Activated gamma-delta T cell (primary cell): ENCODE measurements around the gene TFAP2B.

ENCODE experiments used
- DNase-seq: peaks from one replicate; lab custom pipeline; 2025; lab: John Stamatoyannopoulos, UW
- total RNA-seq, 2 donors: gene quantifications; one replicate each; lab custom pipeline; 2026; lab: John Stamatoyannopoulos, UW

Gene TFAP2B
- 0 to 0.04 reads per million in 2 donors for total RNA-seq

GRCh38 chr6:50818673-50819072, at the start of gene TFAP2B:
Gene TFAP2B (plus strand): TSS chr6:50818871. CDS start chr6:50818892, 21 bp downstream.
- DNase-seq, result no peak

- no peak for DNase-seq
Observed at GRCh38 chr6:50778696-50779095, 40.0 kb upstream of the TFAP2B start.

GRCh38 chr6:50780382-50780781, 38.3 kb upstream of the TFAP2B start:
- no peak for DNase-seq

GRCh38 chr6:50785921-50786320, 32.8 kb upstream of the TFAP2B start:
- no peak for DNase-seq

- DNase-seq, result no peak
Observed at GRCh38 chr6:50791900-50792508, 26.7 kb upstream of the TFAP2B start.

GRCh38 chr6:50792771-50793170, 25.9 kb upstream of the TFAP2B start:
- no peak for DNase-seq

- DNase-seq, result no peak
Observed at GRCh38 chr6:50795574-50795973, 23.1 kb upstream of the TFAP2B start.

- DNase-seq, result no peak
Observed at GRCh38 chr6:50804283-50804682, 14.4 kb upstream of the TFAP2B start.

GRCh38 chr6:50807035-50807434, 11.6 kb upstream of the TFAP2B start:
- DNase-seq, result no peak

- no peak for DNase-seq
Observed at GRCh38 chr6:50815436-50816114, 3.1 kb upstream of the TFAP2B start.

- no peak for DNase-seq
Observed at GRCh38 chr6:50816115-50816675, 2.5 kb upstream of the TFAP2B start.

GRCh38 chr6:50816947-50817645, 1.6 kb upstream of the TFAP2B start:
- no peak for DNase-seq

- DNase-seq, result no peak
Observed at GRCh38 chr6:50817646-50817950, 1.1 kb upstream of the TFAP2B start.

- DNase-seq, result no peak
Observed at GRCh38 chr6:50818020-50818419, 651 bp upstream of the TFAP2B start.

- DNase-seq, result no peak
Observed at GRCh38 chr6:50819466-50819903, 814 bp downstream of the TFAP2B start.

GRCh38 chr6:50819904-50820868, 1.5 kb downstream of the TFAP2B start:
- no peak for DNase-seq

- no peak for DNase-seq
Observed at GRCh38 chr6:50820869-50821264, 2.2 kb downstream of the TFAP2B start.

- DNase-seq, result no peak
Observed at GRCh38 chr6:50821441-50822077, 2.9 kb downstream of the TFAP2B start.

- DNase-seq, result no peak
Observed at GRCh38 chr6:50822078-50822476, 3.4 kb downstream of the TFAP2B start.

- no peak for DNase-seq
Observed at GRCh38 chr6:50823094-50823920, 4.6 kb downstream of the TFAP2B start.
